ENCODE results near the gene CENPT.

CENPT gene

DNA sequence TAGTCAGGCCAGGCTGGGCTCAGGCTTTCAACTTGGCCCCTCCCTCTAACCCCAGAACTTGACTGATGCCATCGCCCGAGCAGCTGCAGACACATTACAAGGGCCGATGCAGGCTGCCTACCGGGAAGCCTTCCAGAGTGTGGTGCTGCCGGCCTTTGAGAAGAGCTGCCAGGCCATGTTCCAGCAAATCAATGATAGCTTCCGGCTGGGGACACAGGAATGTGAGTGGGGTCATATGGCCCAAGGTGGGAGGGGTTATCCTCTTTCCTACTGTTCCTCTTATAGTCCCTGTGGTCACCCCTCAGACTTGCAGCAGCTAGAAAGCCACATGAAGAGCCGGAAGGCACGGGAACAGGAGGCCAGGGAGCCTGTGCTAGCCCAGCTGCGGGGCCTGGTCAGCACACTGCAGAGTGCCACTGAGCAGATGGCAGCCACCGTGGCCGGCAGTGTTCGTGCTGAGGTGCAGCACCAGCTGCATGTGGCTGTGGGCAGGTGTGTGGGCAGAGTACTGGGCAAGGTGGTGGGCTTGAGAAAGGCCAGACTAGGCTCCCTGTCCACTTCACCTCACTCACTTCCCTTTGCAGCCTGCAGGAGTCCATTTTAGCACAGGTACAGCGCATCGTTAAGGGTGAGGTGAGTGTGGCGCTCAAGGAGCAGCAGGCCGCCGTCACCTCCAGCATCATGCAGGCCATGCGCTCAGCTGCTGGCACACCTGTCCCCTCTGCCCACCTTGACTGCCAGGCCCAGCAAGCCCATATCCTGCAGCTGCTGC lies 35.1 kb upstream of the CENPT start:
- no peaks in the 10 kb centered on the region for H3F3A ChIP-seq (ENCODE audit: insufficient read depth)
- no peaks in the 10 kb centered on the region for H3K9me2 ChIP-seq (replicated peaks; ENCODE audit: insufficient read depth, low read length)
- no peaks in the 10 kb centered on the region for H3K36me3 ChIP-seq (ENCODE audit: low read length)
- no peaks in the 10 kb centered on the region for H3K9me3 ChIP-seq (ENCODE audit: insufficient read depth, low read length)
- no peak overlapping the region for H3K4me2 ChIP-seq (ENCODE audit: low read depth, low read length, poor library complexity, severe bottlenecking)
- no peaks in the 10 kb centered on the region for H3K79me2 ChIP-seq (ENCODE audit: insufficient read depth, low read length)
- H3K27ac ChIP-seq (ENCODE audit: low read depth, low read length), result no peak overlapping the region
- H2AFZ ChIP-seq (ENCODE audit: low read depth, low read length, severe bottlenecking), result no peak overlapping the region
- TF ChIP-seq EZH2phosphoT487 (conservative IDR thresholded peaks at IDR 0.05; ENCODE audit: low read length) (no peak), CTCF (IDR thresholded peaks at IDR 0.05; ENCODE audit: insufficient read depth, low read length, poor library complexity, severe bottlenecking) (no peak)
- H3K9ac ChIP-seq (ENCODE audit: low read length), result no peak overlapping the region
- no peaks in the 10 kb centered on the region for H3K27me3 ChIP-seq (ENCODE audit: low read length)
- no peak overlapping the region for H3K4me3 ChIP-seq (ENCODE audit: insufficient read depth, low read length, poor library complexity, severe bottlenecking)
- no peaks in the 10 kb centered on the region for H4K20me1 ChIP-seq (ENCODE audit: low read depth, low read length)

DNA sequence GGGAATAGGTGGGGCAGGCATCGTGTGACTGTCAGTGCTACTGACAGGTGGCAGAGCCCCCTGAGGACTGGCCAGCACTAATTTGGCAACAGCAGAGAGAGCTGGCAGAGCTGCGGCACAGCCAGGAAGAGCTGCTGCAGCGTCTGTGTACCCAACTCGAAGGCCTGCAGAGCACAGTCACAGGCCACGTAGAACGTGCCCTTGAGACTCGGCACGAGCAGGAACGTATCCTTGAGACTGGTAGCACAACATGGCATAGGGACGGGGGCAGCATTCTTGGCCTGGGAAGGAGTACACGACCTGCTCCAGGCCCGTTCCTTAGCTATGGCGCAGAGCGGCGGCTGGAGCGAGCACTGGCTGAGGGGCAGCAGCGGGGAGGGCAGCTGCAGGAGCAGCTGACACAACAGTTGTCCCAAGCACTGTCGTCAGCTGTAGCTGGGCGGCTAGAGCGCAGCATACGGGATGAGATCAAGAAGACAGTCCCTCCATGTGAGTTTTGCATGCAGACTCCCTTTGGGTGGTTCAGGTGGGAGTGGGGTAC lies 34.2 kb upstream of the CENPT start:
- no peaks in the 10 kb centered on the region for H3K27me3 ChIP-seq (ENCODE audit: low read length)
- no peak overlapping the region for H3K4me3 ChIP-seq (ENCODE audit: insufficient read depth, low read length, poor library complexity, severe bottlenecking)
- H3K27ac ChIP-seq (ENCODE audit: low read depth, low read length), result no peak overlapping the region
- H3K79me2 ChIP-seq (ENCODE audit: insufficient read depth, low read length), result no peaks in the 10 kb centered on the region
- H3K9ac ChIP-seq (ENCODE audit: low read length), result no peak overlapping the region
- no peak overlapping the region for H2AFZ ChIP-seq (ENCODE audit: low read depth, low read length, severe bottlenecking)
- H3K36me3 ChIP-seq (ENCODE audit: low read length), result no peaks in the 10 kb centered on the region
- H3K9me3 ChIP-seq (ENCODE audit: insufficient read depth, low read length), result no peaks in the 10 kb centered on the region
- H3K4me2 ChIP-seq (ENCODE audit: low read depth, low read length, poor library complexity, severe bottlenecking), result no peak overlapping the region
- H4K20me1 ChIP-seq (ENCODE audit: low read depth, low read length), result no peaks in the 10 kb centered on the region
- no peaks in the 10 kb centered on the region for H3K9me2 ChIP-seq (replicated peaks; ENCODE audit: insufficient read depth, low read length)
- H3F3A ChIP-seq (ENCODE audit: insufficient read depth), result no peaks in the 10 kb centered on the region
- TF ChIP-seq CTCF (IDR thresholded peaks at IDR 0.05; ENCODE audit: insufficient read depth, low read length, poor library complexity, severe bottlenecking), result no peak
- no peak for TF ChIP-seq EZH2phosphoT487 (conservative IDR thresholded peaks at IDR 0.05; ENCODE audit: low read length)

- H3K4me2 ChIP-seq (ENCODE audit: low read depth, low read length, poor library complexity, severe bottlenecking), result no peak overlapping the region
- H3K9me3 ChIP-seq (ENCODE audit: insufficient read depth, low read length), result no peaks in the 10 kb centered on the region
- H3K27ac ChIP-seq (ENCODE audit: low read depth, low read length), result no peak overlapping the region
- no peaks in the 10 kb centered on the region for H3F3A ChIP-seq (ENCODE audit: insufficient read depth)
- TF ChIP-seq CTCF (IDR thresholded peaks at IDR 0.05; ENCODE audit: insufficient read depth, low read length, poor library complexity, severe bottlenecking) (no peak), EZH2phosphoT487 (conservative IDR thresholded peaks at IDR 0.05; ENCODE audit: low read length) (no peak)
- no peaks in the 10 kb centered on the region for H3K36me3 ChIP-seq (ENCODE audit: low read length)
- H3K9ac ChIP-seq (ENCODE audit: low read length), result no peak overlapping the region
- H3K9me2 ChIP-seq (replicated peaks; ENCODE audit: insufficient read depth, low read length), result no peaks in the 10 kb centered on the region
- H2AFZ ChIP-seq (ENCODE audit: low read depth, low read length, severe bottlenecking), result no peak overlapping the region
- no peaks in the 10 kb centered on the region for H3K27me3 ChIP-seq (ENCODE audit: low read length)
- H3K4me3 ChIP-seq (ENCODE audit: insufficient read depth, low read length, poor library complexity, severe bottlenecking), result no peak overlapping the region
- no peaks in the 10 kb centered on the region for H4K20me1 ChIP-seq (ENCODE audit: low read depth, low read length)
- peaks cover 8% of the 10 kb centered on the region; the same call in 1 of the 2 replicates for H3K79me2 ChIP-seq (ENCODE audit: insufficient read depth, low read length)
Observed at GRCh38 chr16:67880584-67880983, 33.1 kb upstream of the CENPT start.
